GM21576 (cell line): ENCODE measurements around the gene CATSPERD.
"Not testable (repeated sequence)": the region's sequence is repeated elsewhere in the genome, so short reads cannot be mapped to it uniquely, and the experiment has no call there.

Source experiments
- ATAC-seq: cut with Tn5 transposase; IDR thresholded peaks from one replicate; pipeline ENCODE4 v1.9.1; 2021; ENCODE audit warnings: mild to moderate bottlenecking, moderate library complexity; ENCODE audit not compliant: unreplicated experiment

CATSPERD gene

GRCh38 chr19:5684694-5685430 is 35.6 kb upstream of the CATSPERD start:
- no peak for ATAC-seq

- no peak for ATAC-seq
These were observed 34.2 kb upstream of the CATSPERD start for GRCh38 chr19:5686326-5686646.

- ATAC-seq, result peak; percentile 41
These were observed 33.6 kb upstream of the CATSPERD start for GRCh38 chr19:5686647-5687359.

GRCh38 chr19:5687360-5688198 is 32.9 kb upstream of the CATSPERD start:
- ATAC-seq, result no peak

GRCh38 chr19:5688262-5688881 is 32.1 kb upstream of the CATSPERD start:
- not testable (repeated sequence) for ATAC-seq

- peak; percentile 41 for ATAC-seq
These were observed 30.1 kb upstream of the CATSPERD start, which contains the start of gene RPL36 for GRCh38 chr19:5690125-5690954. Gene RPL36, plus strand, starts transcription at chr19:5690295. Its CDS starts 213 bp downstream, at chr19:5690508.

- ATAC-seq, result no peak
These were observed 29.2 kb upstream of the CATSPERD start for GRCh38 chr19:5690955-5691821.

- ATAC-seq, result no peak
These were observed 28.4 kb upstream of the CATSPERD start for GRCh38 chr19:5691822-5692722.

GRCh38 chr19:5692723-5693194 is 27.7 kb upstream of the CATSPERD start:
- ATAC-seq, result no peak

GRCh38 chr19:5693195-5694166 is 27.0 kb upstream of the CATSPERD start:
- no peak for ATAC-seq

- ATAC-seq, result no peak
These were observed 26.1 kb upstream of the CATSPERD start for GRCh38 chr19:5694167-5694955.

GRCh38 chr19:5694956-5695648 is 25.3 kb upstream of the CATSPERD start:
- ATAC-seq, result no peak

- no peak for ATAC-seq
These were observed 24.7 kb upstream of the CATSPERD start for GRCh38 chr19:5695649-5696195.

GRCh38 chr19:5696196-5697021 is 24.0 kb upstream of the CATSPERD start:
- ATAC-seq, result no peak
